Stimulated activated CD4-positive, alpha-beta T cell treated with anti-CD3 and anti-CD28 coated beads, TNF-alpha, amount 100 ng/mL, for 4 hours (primary cell): ENCODE data around the gene STX1A.
"Not testable (repeated sequence)": the region's sequence is repeated elsewhere in the genome, so short reads cannot be mapped to it uniquely, and the experiment has no call there.

Source experiments
- DNase-seq, 3 experiments: peaks; one replicate each; pipeline ENCODE4 v3.0.0-alpha.2; 2020; ENCODE audit warnings: low read depth in 3 of 3

The STX1A gene

DNA sequence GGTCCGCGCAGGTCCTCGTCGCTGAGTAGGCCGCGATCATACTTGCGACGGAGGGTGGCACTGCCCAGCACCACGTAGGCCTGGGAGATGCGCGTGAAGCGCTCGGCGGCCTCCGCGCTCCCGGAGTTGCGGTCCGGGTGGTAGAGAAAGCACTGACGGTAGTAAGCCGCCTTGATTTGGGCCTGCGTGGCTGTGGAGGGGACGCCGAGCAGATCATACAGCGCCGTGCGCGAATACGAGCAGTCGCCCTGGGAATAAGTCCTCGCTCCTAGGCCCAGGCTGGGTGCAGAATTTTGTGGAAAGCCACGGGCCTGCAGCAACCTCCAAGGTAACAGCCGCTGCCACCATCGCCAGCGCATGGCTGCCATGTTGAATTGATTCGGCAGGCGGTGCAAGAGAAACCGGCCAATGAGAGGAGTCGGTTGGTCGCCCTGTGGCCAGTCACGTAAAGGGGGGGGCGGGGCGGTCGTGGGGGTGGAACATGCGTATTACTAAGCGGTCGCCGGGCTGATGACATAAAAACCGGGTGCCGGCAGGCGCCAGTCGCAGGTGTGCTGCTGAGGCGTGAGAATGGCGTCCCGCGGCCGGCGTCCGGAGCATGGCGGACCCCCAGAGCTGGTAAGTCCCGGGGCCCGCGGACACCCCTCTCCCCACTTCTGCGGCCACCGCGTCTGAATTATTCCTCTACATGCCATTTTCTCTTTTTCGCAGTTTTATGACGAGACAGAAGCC lies 36.2 kb downstream of the STX1A start, which contains the start of the genes BUD23 and DNAJC30:
Gene BUD23 (plus strand): TSS at position 542 of the 732 bp plus-strand sequence. CDS start 29 bp downstream, at position 571.
Gene DNAJC30 (minus strand): TSS at position 398 of the 732 bp plus-strand sequence. CDS start 30 bp downstream, at position 368.
- peak; percentile 96 to 97 (median 96) for DNase-seq

DNA sequence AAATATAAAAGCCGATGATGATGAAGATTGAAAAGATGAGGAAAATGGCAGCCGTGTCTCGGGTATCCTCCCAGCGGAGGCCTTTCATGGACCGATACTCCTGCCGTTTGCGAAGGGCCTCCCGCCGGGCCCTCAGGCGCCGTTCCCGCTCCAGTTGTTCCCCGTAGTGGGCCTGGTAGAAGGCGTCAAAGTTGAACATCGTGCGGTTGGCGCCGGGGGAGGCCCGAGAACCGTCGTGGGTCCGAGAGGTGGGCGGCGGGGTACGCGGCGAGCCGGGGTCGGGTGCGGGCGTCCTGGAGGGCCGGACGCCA lies 36.8 kb downstream of the STX1A start:
- no peak for DNase-seq

GRCh38 chr7:73681031-73681430 lies 38.4 kb downstream of the STX1A start:
- DNase-seq, result no peak

- no peak for DNase-seq
These were observed 39.0 kb downstream of the STX1A start for GRCh38 chr7:73680501-73680900.

- no peak for DNase-seq
These were observed 39.8 kb downstream of the STX1A start for GRCh38 chr7:73679709-73680108.

- DNase-seq, result no peak
These were observed 40.6 kb downstream of the STX1A start for GRCh38 chr7:73678862-73679261.

GRCh38 chr7:73676062-73676461 lies 43.4 kb downstream of the STX1A start:
- DNase-seq, result not testable (repeated sequence)

- no peak for DNase-seq
These were observed 44.9 kb downstream of the STX1A start for GRCh38 chr7:73674468-73675124.

GRCh38 chr7:73671857-73672445 lies 47.5 kb downstream of the STX1A start:
- no peak for DNase-seq

- DNase-seq, result no peak
These were observed 48.2 kb downstream of the STX1A start for GRCh38 chr7:73671322-73671661.

DNA sequence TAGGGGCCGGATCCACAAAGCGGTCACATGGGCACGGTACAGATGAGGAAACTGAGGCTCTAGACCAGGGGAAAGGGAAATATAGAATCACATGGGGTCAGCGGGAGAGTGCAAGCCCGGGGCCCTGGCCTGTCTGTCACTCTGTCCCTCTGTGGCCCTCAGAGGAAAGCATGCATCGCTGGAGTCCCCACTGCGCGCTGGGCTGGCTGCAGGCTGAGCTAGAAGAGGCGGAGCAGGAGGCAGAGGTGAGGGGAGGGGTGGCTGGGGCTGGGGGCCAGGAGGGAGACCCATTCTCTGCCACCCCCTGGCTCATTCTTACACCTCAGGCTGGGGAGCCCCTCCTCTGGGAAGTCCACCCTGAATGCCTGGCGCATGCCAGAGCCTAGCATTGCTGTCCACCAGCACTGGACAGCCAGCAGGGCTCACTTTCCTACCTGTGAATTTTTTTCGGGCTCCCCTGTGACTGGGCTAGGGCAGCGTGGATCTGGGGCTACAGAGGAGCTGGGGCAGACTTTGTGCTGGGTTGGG lies 49.5 kb downstream of the STX1A start:
- DNase-seq, result no peak

- no peak for DNase-seq
These were observed 50.2 kb downstream of the STX1A start for GRCh38 chr7:73669288-73669701.

DNA sequence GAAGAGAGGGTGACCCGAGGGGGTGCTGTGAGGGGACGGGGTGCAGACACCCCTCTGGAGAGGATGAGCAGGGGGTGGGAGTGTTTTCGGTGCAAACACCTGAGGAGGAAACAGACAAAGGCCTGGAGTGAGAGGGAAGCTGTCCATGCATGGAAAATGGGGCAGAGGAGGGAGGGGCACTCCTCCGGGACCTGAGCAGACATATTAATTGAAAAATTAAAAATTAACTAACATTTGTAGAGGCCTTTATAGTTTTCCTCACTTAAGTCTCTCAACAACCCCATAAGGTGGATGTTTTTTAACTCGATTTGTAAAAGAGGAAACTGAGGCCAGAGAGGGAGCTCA lies 50.6 kb downstream of the STX1A start:
- DNase-seq, result no peak

DNA sequence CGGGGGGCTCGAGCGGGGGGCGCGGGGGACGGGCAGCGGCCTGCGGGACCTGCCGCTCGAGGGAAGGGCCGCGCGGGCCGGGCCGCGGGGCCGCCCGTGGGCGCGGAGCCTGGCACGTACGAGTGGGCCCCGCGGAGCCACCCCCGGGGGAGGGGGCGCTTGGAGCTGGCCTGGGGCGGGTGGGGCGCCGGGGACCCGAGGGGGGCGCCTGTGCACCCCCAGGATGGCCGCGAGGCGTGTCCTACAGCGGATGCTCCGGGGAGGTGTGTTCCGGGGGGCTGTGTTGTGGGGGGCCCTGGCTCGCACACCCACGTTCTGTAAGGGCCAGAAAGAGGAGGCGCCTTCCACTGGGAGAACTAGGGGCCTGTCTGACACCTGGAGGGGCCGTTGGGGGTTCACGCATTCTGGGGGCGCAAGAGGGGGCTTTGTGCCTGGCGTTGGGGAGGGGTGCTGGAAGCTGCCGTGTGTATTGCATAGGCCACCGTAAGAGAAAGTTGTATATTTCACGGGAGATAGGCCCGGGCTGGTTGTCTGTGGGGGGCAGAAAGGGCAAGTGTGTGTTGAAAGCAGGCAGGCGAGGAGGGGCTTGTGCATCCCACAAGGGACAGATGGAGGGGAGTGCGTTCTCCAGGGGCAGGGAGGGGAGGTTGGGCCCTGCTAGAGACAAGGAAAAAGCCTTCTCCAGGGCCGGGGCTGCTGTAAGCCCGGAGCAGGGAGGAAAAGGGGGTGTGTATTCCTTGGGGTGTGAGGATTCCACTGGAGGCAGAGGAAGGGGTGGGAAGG lies 51.2 kb downstream of the STX1A start:
- DNase-seq, result no peak

GRCh38 chr7:73667344-73668102 lies 51.9 kb downstream of the STX1A start, which contains the start of gene VPS37D:
Gene VPS37D (plus strand): TSS chr7:73667831. CDS start chr7:73667959, 128 bp downstream.
- DNase-seq, result peak; percentile 85 to 95 (median 91)

- no peak for DNase-seq
These were observed 56.4 kb downstream of the STX1A start for GRCh38 chr7:73663033-73663432.

GRCh38 chr7:73660594-73660993 lies 58.9 kb downstream of the STX1A start:
- DNase-seq, result not testable (repeated sequence)

DNA sequence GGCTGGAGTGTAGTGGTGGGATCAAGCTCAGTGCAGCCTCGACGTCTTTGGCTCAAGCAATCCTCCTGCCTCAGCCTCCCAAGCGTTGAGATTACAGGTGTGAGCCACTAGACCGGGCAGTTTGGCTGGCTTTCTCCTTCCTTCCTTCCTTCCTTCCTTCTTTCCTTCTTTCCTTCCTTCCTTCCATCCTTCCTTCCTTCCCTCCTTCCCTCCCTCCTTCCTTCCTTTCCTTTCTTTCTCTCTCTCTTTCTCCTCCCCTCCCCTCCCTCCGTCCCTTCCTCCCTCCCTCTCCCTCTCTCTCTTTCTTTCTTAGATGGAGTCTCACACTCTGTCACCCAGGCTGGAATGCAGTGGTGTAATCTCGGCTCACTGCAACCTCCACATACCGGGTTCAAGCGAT lies 59.5 kb downstream of the STX1A start:
- DNase-seq, result no peak

DNA sequence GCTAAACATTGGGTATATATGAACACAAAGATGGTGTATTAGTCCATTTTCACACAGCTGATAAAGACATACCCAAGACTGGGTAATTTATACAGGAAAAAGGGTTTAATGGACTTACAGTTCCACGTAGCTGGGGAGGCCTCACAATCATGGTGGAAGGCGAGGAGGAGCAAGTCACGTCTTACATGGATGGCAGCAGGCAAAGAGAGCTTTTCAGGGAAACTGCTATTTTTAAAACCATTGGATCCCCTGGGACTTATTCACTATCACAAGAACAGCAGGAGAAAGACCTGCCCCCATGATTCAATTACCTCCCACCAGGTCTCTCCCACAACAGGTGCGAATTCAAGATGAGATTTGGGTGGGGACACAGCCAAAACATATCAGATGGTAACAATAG lies 64.2 kb downstream of the STX1A start:
- not testable (repeated sequence) for DNase-seq

DNA sequence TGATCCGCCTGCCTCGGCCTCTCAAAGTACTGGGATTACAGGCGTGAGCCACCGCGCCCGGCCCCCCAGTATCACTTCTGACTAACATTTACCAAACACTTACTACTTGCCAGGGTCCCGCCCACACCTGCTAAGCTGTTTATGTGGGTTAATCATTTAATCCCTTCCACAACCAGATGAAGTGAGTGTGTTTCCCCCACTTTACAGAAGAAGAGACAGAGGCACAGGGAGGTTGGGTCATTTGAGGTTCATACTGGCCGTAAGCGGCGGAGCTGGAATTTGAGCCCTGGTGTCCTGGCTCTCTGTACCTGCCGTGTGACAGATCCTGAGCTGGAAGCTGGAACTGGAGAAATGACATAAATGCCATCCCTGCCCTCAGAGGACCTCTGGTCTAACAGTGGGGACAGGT lies 66.9 kb downstream of the STX1A start:
- DNase-seq, result no peak

DNA sequence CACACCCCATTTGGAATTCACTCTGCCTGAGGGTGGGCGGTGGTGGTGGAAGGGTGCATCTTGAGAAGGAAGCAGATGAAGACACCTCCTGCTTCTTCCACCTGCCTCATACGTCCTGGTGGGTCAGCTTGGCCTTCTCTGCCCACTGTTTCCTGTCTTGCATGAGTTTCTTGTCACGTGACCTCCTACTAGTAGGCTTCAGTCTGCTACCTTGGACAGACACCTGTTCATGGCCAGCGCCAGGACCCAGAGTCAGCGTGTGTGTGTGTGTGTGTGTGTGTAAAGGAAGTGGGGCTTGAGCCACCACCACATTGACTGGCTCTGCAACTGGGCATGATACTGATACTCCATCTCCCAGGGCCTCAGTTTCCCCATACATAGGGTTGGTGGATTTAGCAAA lies 68.9 kb downstream of the STX1A start:
- DNase-seq, result no peak
